ENCODE results near the gene CIRBP.
"Not testable (repeated sequence)": the region's sequence is repeated elsewhere in the genome, so short reads cannot be mapped to it uniquely, and the experiment has no call there.

The CIRBP gene

GRCh38 chr19:1304197-1304924 is 35.2 kb downstream of the CIRBP start:
- FAIRE-seq = no peak
- DNase-seq (ENCODE audit: insufficient read length, low spot score) = no peak

- not testable (repeated sequence) for DNase-seq (ENCODE audit: insufficient read length, low spot score); FAIRE-seq
These were observed 36.2 kb downstream of the CIRBP start for GRCh38 chr19:1305354-1305753.

GRCh38 chr19:1307320-1307719 is 38.2 kb downstream of the CIRBP start:
- FAIRE-seq (no peak), DNase-seq (ENCODE audit: insufficient read length, low spot score) (no peak)

GRCh38 chr19:1307755-1308303 is 38.7 kb downstream of the CIRBP start:
- DNase-seq (ENCODE audit: insufficient read length, low spot score) (no peak), FAIRE-seq (no peak)

GRCh38 chr19:1308718-1309117 is 39.6 kb downstream of the CIRBP start:
- FAIRE-seq = no peak

GRCh38 chr19:1309977-1310852 is 41.1 kb downstream of the CIRBP start:
- DNase-seq (ENCODE audit: insufficient read length, low spot score) (no peak), FAIRE-seq (no peak)

More at GRCh38 chr19:1308718-1309117, 39.6 kb downstream of the CIRBP start:
- DNase-seq (ENCODE audit: insufficient read length, low spot score) = no peak

- DNase-seq (ENCODE audit: insufficient read length, low spot score) (no peak), FAIRE-seq (no peak)
These were observed 41.7 kb downstream of the CIRBP start for GRCh38 chr19:1310853-1311180.

GRCh38 chr19:1311543-1312091 is 42.5 kb downstream of the CIRBP start:
- no peak for FAIRE-seq
- no peak for DNase-seq (ENCODE audit: insufficient read length, low spot score)

GRCh38 chr19:1312767-1313694 is 43.9 kb downstream of the CIRBP start:
- DNase-seq (ENCODE audit: insufficient read length, low spot score) (peak; percentile 89), FAIRE-seq (no peak)

- FAIRE-seq (no peak), DNase-seq (ENCODE audit: insufficient read length, low spot score) (no peak)
These were observed 44.8 kb downstream of the CIRBP start for GRCh38 chr19:1313695-1314613.

GRCh38 chr19:1315470-1316166 is 46.5 kb downstream of the CIRBP start:
- no peak for FAIRE-seq
- no peak for DNase-seq (ENCODE audit: insufficient read length, low spot score)

GRCh38 chr19:1316466-1316865 is 47.3 kb downstream of the CIRBP start:
- no peak for FAIRE-seq
- DNase-seq (ENCODE audit: insufficient read length, low spot score) = no peak

GRCh38 chr19:1317274-1318003 is 48.3 kb downstream of the CIRBP start:
- DNase-seq (ENCODE audit: insufficient read length, low spot score) (no peak), FAIRE-seq (no peak)

- DNase-seq (ENCODE audit: insufficient read length, low spot score) (no peak), FAIRE-seq (no peak)
These were observed 49.7 kb downstream of the CIRBP start for GRCh38 chr19:1318678-1319471.

GRCh38 chr19:1320282-1320650 is 51.1 kb downstream of the CIRBP start:
- FAIRE-seq = not testable (repeated sequence)

GRCh38 chr19:1321539-1321938 is 52.4 kb downstream of the CIRBP start:
- FAIRE-seq (no peak), DNase-seq (ENCODE audit: insufficient read length, low spot score) (no peak)

More at GRCh38 chr19:1320282-1320650, 51.1 kb downstream of the CIRBP start:
- not testable (repeated sequence) for DNase-seq (ENCODE audit: insufficient read length, low spot score)

Measured in HTR-8/SVneo (cell line).